SK-N-SH (cell line): ENCODE measurements around the gene DENND5A. TPM values are rescaled to one million over a fixed set of nuclear protein-coding genes. Genes with fewer than 3 reads are reported as not detected.
A peak's percentile ranks its signal among the peaks of the same experiment; 100 is the strongest.

Source experiments
- CTCF ChIA-PET: fragments of 300-600, 350-600 bp; formaldehyde crosslinking; extraction: SDS; loops from one replicate; lab custom pipeline; 2021; lab: Yijun Ruan, JAX
- POLR2A ChIA-PET: fragments of 350-600 bp; sonication (Branson Sonifier 250); formaldehyde crosslinking; extraction: SDS; loops from one replicate; lab custom pipeline; 2020; ENCODE audit warnings: antibody characterized with exemption, inconsistent platforms; lab: Yijun Ruan, JAX
- DNase-seq: peaks from one replicate; pipeline ENCODE4 v3.0.0; 2012
- H2AFZ ChIP-seq: fragments of 200-600 bp; sonication (generic); 2 replicates; pipeline ENCODE4 v1.8.1; 2016; ENCODE audit warnings: antibody characterized with exemption, mild to moderate bottlenecking, low read depth
- H3F3A ChIP-seq: fragments of 200-600 bp; sonication (generic); replicated peaks from 2 replicates; pipeline ENCODE3; 2016; ENCODE audit warnings: antibody characterized with exemption, mild to moderate bottlenecking; ENCODE audit not compliant: insufficient read depth
- H3K27ac ChIP-seq, 2 experiments: fragments of 200-500 bp in 1 of 2; fragments of 200-600 bp in 1 of 2; sonication (Bioruptor generic) in 1 of 2; sonication (generic), shearing (Covaris generic) in 1 of 2; 2 replicates each; pipeline versions ENCODE4 v1.5.1 to v1.6.1; 2014 to 2016; ENCODE audit warnings: low read depth in 2 of 2, inconsistent platforms in 1 of 2, low read length in 1 of 2, mild to moderate bottlenecking in 1 of 2, mixed read lengths in 1 of 2
- H3K27me3 ChIP-seq: fragments of 200-600 bp; sonication (generic), shearing (Covaris generic); 2 replicates; pipeline ENCODE4 v1.6.1; 2016; ENCODE audit warnings: mixed run types; ENCODE audit not compliant: insufficient read depth
- H3K36me3 ChIP-seq, 2 experiments: fragments of 200-500 bp in 1 of 2; fragments of 200-600 bp in 1 of 2; sonication (Bioruptor generic) in 1 of 2; sonication (generic) in 1 of 2; replicated peaks in 1 of 2; 2 replicates each; pipeline versions ENCODE3 to v1.5.1; 2014 to 2016; ENCODE audit warnings: low read length in 1 of 2, mild to moderate bottlenecking in 1 of 2; ENCODE audit not compliant: insufficient read depth in 2 of 2, control insufficient read depth in 1 of 2
- H3K4me1 ChIP-seq, 2 experiments: fragments of 200-500 bp in 1 of 2; fragments of 200-600 bp in 1 of 2; sonication (Bioruptor generic) in 1 of 2; sonication (generic), shearing (Covaris generic) in 1 of 2; 2 replicates each; pipeline versions ENCODE4 v1.5.1 to v1.6.1; 2014 to 2016; ENCODE audit warnings: low read depth in 1 of 2, low read length in 1 of 2, mixed run types in 1 of 2; ENCODE audit not compliant: insufficient read depth in 2 of 2, control insufficient read depth in 1 of 2
- H3K4me2 ChIP-seq: fragments of 200-600 bp; sonication (generic), shearing (Covaris generic); 2 replicates; pipeline ENCODE4 v1.6.1; 2017; ENCODE audit warnings: mixed run types
- H3K4me3 ChIP-seq, 2 experiments: fragments of 200-500 bp in 1 of 2; fragments of 200-600 bp in 1 of 2; sonication (Bioruptor generic) in 1 of 2; sonication (generic), shearing (Covaris generic) in 1 of 2; 2 replicates each; pipeline versions ENCODE4 v1.5.1 to v1.8.1; 2014 to 2016; ENCODE audit warnings: low read depth in 2 of 2, inconsistent platforms in 1 of 2, low read length in 1 of 2, mild to moderate bottlenecking in 1 of 2, mixed read lengths in 1 of 2, moderate library complexity in 1 of 2
- H3K79me2 ChIP-seq: fragments of 200-600 bp; sonication (generic); 2 replicates; pipeline ENCODE4 v1.8.1; 2017; ENCODE audit warnings: mild to moderate bottlenecking; ENCODE audit not compliant: insufficient read depth
- H3K9ac ChIP-seq: fragments of 200-600 bp; sonication (generic); 2 replicates; pipeline ENCODE4 v1.6.1; 2017; ENCODE audit warnings: mixed run types
- H3K9me2 ChIP-seq: fragments of 200-600 bp; sonication (generic); 2 replicates; pipeline ENCODE4 v1.6.1; 2017; ENCODE audit warnings: mixed run types
- H3K9me3 ChIP-seq: fragments of 200-600 bp; sonication (generic); 2 replicates; pipeline ENCODE4 v1.6.1; 2017; ENCODE audit warnings: mixed run types, mild to moderate bottlenecking, moderate library complexity
- H4K20me1 ChIP-seq: fragments of 200-600 bp; sonication (generic); 2 replicates; pipeline ENCODE4 v1.6.1; 2017; ENCODE audit warnings: mild to moderate bottlenecking, mixed run types; ENCODE audit not compliant: insufficient read depth
- CHD2 ChIP-seq: fragments of 150-350 bp; IDR thresholded peaks from 2 replicates; pipeline ENCODE4 v1.6.1; 2018; ENCODE audit warnings: low read length; ENCODE audit not compliant: partially characterized antibody
- ELF1 ChIP-seq: IDR thresholded peaks from 2 replicates; pipeline ENCODE4 v1.4.0; 2012
- EP300 ChIP-seq, 2 experiments: IDR thresholded peaks; 2 replicates each; pipeline versions ENCODE4 v1.4.0 to v1.6.1; 2012; ENCODE audit warnings: borderline replicate concordance in 1 of 2, low read depth in 1 of 2, low read length in 1 of 2
- FOXM1 ChIP-seq: IDR thresholded peaks from 2 replicates; pipeline ENCODE4 v1.4.0; 2012; ENCODE audit warnings: low read depth, mild to moderate bottlenecking
- GATA2 ChIP-seq: sonication (generic); formaldehyde crosslinking; IDR thresholded peaks from 2 replicates; pipeline ENCODE4 v1.5.0; 2020; ENCODE audit warnings: mild to moderate bottlenecking, missing genetic modification reagents
- IRF3 ChIP-seq: fragments of 150-350 bp; IDR thresholded peaks from 2 replicates; pipeline ENCODE4 v1.6.1; 2016; ENCODE audit warnings: mild to moderate bottlenecking, low read depth, low read length
- JUND ChIP-seq: IDR thresholded peaks from 2 replicates; pipeline ENCODE4 v1.4.0; 2012
- MAX ChIP-seq: IDR thresholded peaks from 2 replicates; pipeline ENCODE4 v1.4.0; 2012; ENCODE audit warnings: low read depth
- MEF2A ChIP-seq: IDR thresholded peaks from 2 replicates; pipeline ENCODE4 v1.4.0; 2012; ENCODE audit warnings: low read depth, borderline replicate concordance
- MXI1 ChIP-seq: IDR thresholded peaks from 2 replicates; pipeline ENCODE4 v1.6.1; 2012; ENCODE audit warnings: mild to moderate bottlenecking, low read depth, low read length, improper control_type of control experiment
- PBX3 ChIP-seq: IDR thresholded peaks from 2 replicates; pipeline ENCODE4; 2012
- RAD21 ChIP-seq: IDR thresholded peaks from 2 replicates; pipeline ENCODE4 v1.6.1; 2012; ENCODE audit warnings: mild to moderate bottlenecking, low read length
- RCOR1 ChIP-seq: fragments of 150-350 bp; IDR thresholded peaks from 2 replicates; pipeline ENCODE4 v1.6.1; 2017; ENCODE audit warnings: antibody characterized with exemption, low read length
- RXRA ChIP-seq: IDR thresholded peaks from 2 replicates; pipeline ENCODE4 v1.4.0; 2012; ENCODE audit warnings: low read depth, mild to moderate bottlenecking, borderline replicate concordance
- SIN3A ChIP-seq: IDR thresholded peaks from 2 replicates; pipeline ENCODE4 v1.6.1; 2012; ENCODE audit warnings: low read depth, mild to moderate bottlenecking, low read length, moderate library complexity, borderline replicate concordance
- SMC3 ChIP-seq: IDR thresholded peaks from 2 replicates; pipeline ENCODE4 v1.6.1; 2012; ENCODE audit warnings: low read depth, low read length, improper control_type of control experiment
- TAF1 ChIP-seq: IDR thresholded peaks from 2 replicates; pipeline ENCODE4 v1.6.1; 2012; ENCODE audit warnings: low read depth, mild to moderate bottlenecking, low read length, moderate library complexity, borderline replicate concordance
- TCF12 ChIP-seq: IDR thresholded peaks from 2 replicates; pipeline ENCODE4 v1.4.0; 2012
- TEAD4 ChIP-seq: IDR thresholded peaks from 2 replicates; pipeline ENCODE4 v1.4.0; 2012; ENCODE audit warnings: mild to moderate bottlenecking, borderline replicate concordance; ENCODE audit not compliant: insufficient read depth
- USF1 ChIP-seq: IDR thresholded peaks from 2 replicates; pipeline ENCODE4 v1.4.0; 2012; ENCODE audit warnings: low read depth, borderline replicate concordance
- USF2 ChIP-seq: fragments of 150-350 bp; IDR thresholded peaks from 2 replicates; pipeline ENCODE4 v1.6.1; 2017; ENCODE audit warnings: antibody characterized with exemption, low read length, low read depth, borderline replicate concordance
- ZBTB33 ChIP-seq: IDR thresholded peaks from 2 replicates; pipeline ENCODE4 v1.4.0; 2012; ENCODE audit warnings: low read depth, borderline replicate concordance
- WGBS: methylation state at CpG from one replicate; pipeline ENCODE4 v1.1.6; 2017; ENCODE audit warnings: low lambda C conversion rate; 5-methylcytosine and 5-hydroxymethylcytosine counted together
- polyA plus RNA-seq, 3 experiments: library from polyadenylated mRNA; depleted of rRNA; stranded (reverse); fragments of >200 nt; gene quantifications; 2 replicates each; pipeline ENCODE4 v1.2.3, GENCODE V29; 2012

The DENND5A gene
- polyA plus RNA-seq, 1 of the 3 experiments (the other 2 are of a cell fraction), result 110 TPM

GRCh38 chr11:9138612-9139579, 126.3 kb downstream of the DENND5A start (continued):
- TF ChIP-seq MAX (0 out of 2 replicates have a peak, but pooled peaks have one; percentile 59), ELF1 (no peak), JUND (peak; percentile 80), ZBTB33 (no peak), CHD2 (no peak), SIN3A (peak; percentile 64; the same call in 1 of the 2 replicates), TEAD4 (no peak), FOXM1 (no peak), RXRA (no peak), MEF2A (no peak), USF1 (no peak)

GRCh38 chr11:9138133-9138453, 127.1 kb downstream of the DENND5A start:
- peaks cover 31% of the 10 kb centered on the region for H4K20me1 ChIP-seq
- H3K27ac ChIP-seq, result peak overlapping the region in 1 of 2 experiments; percentile 70; a peak in 2 of 4 replicates
- 0 out of 2 replicates have a peak overlapping the region, but pooled peaks have one; percentile 42 for H3K4me2 ChIP-seq
- H3K79me2 ChIP-seq, result no peaks in the 10 kb centered on the region
- POLR2A ChIA-PET, result interaction anchor here (0.6 to 1.5 kb wide), 5 partner anchors 9 to 224 kb away, joined by 3 to 7 read pairs (median 3); partner anchors contain the start of gene TMEM9B
- 62% methylated on average over 3 of the region's 3 CpGs for WGBS
- H3K36me3 ChIP-seq, result peaks cover 43 to 48% of the 10 kb centered on the region in 2 experiments
- peaks cover 33% of the 10 kb centered on the region for H3F3A ChIP-seq
- no peak overlapping the region for H3K9ac ChIP-seq
- H3K27me3 ChIP-seq, result no peaks in the 10 kb centered on the region
- no peak overlapping the region for H3K4me3 ChIP-seq
- CTCF ChIA-PET, result interaction anchor here (0.6 to 6.3 kb wide), 60 partner anchors 10 to 1132 kb away, joined by 3 to 205 read pairs (median 6); partner anchors contain the start of genes AKIP1 and NRIP3
- H3K4me1 ChIP-seq, result peaks cover 0 to 24% of the 10 kb centered on the region in 2 experiments; a peak in 3 of 4 replicates
- DNase-seq, result no peak
- H3K9me3 ChIP-seq, result no peaks in the 10 kb centered on the region
- H3K9me2 ChIP-seq, result no peaks in the 10 kb centered on the region
- H2AFZ ChIP-seq, result no peak overlapping the region
- TF ChIP-seq RAD21 (no peak), IRF3 (no peak), GATA2 (CRISPR knock-in tag) (no peak), EP300 (IDR thresholded peaks at IDR 0.05; ENCODE audit: borderline replicate concordance in 1 of 2, low read depth in 1 of 2, low read length in 1 of 2) (no peak), TCF12 (no peak), RCOR1 (no peak), USF2 (no peak), PBX3 (no peak), ZBTB33 (no peak), MXI1 (no peak), SMC3 (no peak), TAF1 (no peak), JUND (no peak), MEF2A (no peak)
